Cardiac muscle cell (in vitro differentiated cells and primary cell): Measurements from ENCODE around the gene NECAB3. TPM values are rescaled to one million over a fixed set of nuclear protein-coding genes. Genes with fewer than 3 reads are reported as not detected.
"Not testable (repeated sequence)": the region's sequence is repeated elsewhere in the genome, so short reads cannot be mapped to it uniquely, and the experiment has no call there.

ENCODE experiments used
- DNase-seq, 2 donors: peaks; one replicate each; pipeline versions ENCODE4 v3.0.0 to v3.0.0-alpha.2; 2010 to 2017; ENCODE audit warnings: low read depth in 1 of 2, low spot score in 1 of 2
- H3K27ac ChIP-seq: fragments of 200-600 bp; sonication (generic); 2 replicates; pipeline ENCODE4 v1.5.1; 2016
- H3K27me3 ChIP-seq: fragments of 200-600 bp; sonication (generic); 2 replicates; pipeline ENCODE4 v1.6.0; 2016; ENCODE audit warnings: control low read depth
- H3K36me3 ChIP-seq: fragments of 200-600 bp; sonication (generic); 2 replicates; pipeline ENCODE4 v1.5.1; 2016; ENCODE audit warnings: control low read depth
- H3K4me1 ChIP-seq: fragments of 200-600 bp; sonication (generic); 2 replicates; pipeline ENCODE4 v1.8.1; 2017; ENCODE audit warnings: low read depth, mild to moderate bottlenecking, mixed run types
- H3K4me3 ChIP-seq: fragments of 200-600 bp; sonication (generic); 2 replicates; pipeline ENCODE4 v1.5.1; 2016; ENCODE audit warnings: mild to moderate bottlenecking
- H3K9me3 ChIP-seq: fragments of 200-600 bp; sonication (generic); 2 replicates; pipeline ENCODE4 v1.5.1; 2017; ENCODE audit warnings: low read depth, mild to moderate bottlenecking, control low read depth
- CTCF ChIP-seq: IDR thresholded peaks from 2 replicates; pipeline ENCODE4 v1.5.1; 2012; ENCODE audit warnings: low read depth, mild to moderate bottlenecking, low read length
- polyA plus RNA-seq: library from polyadenylated mRNA; unstranded; fragments of >200 nt; fragmentation: Nextera tagmentation; extraction: Ambion mirVana; gene quantifications from 2 replicates; pipeline ENCODE4 v1.2.1, GENCODE V29; 2016
- total RNA-seq: library from RNA; depleted of rRNA; stranded (reverse); fragments of >200 nt; gene quantifications from 2 replicates; pipeline ENCODE4 v1.2.3, GENCODE V29; 2016

NECAB3 gene
- total and polyA plus RNA-seq, 2 experiments from 2014 or later, result 93.1 to 187 TPM

GRCh38 chr20:33701629-33702450, 27.6 kb upstream of the NECAB3 start:
- no peaks in the 10 kb centered on the region for H3K9me3 ChIP-seq
- no peak for TF ChIP-seq CTCF
- H3K36me3 ChIP-seq, result no peaks in the 10 kb centered on the region
- no peak for DNase-seq
- H3K4me1 ChIP-seq, result no peaks in the 10 kb centered on the region
- H3K27me3 ChIP-seq, result no peaks in the 10 kb centered on the region
- H3K4me3 ChIP-seq, result no peak overlapping the region
- H3K27ac ChIP-seq, result no peak overlapping the region

- not testable (repeated sequence) for H3K4me1 ChIP-seq, H3K27ac ChIP-seq, H3K4me3 ChIP-seq, H3K9me3 ChIP-seq, H3K36me3 ChIP-seq, DNase-seq, H3K27me3 ChIP-seq
Measured at GRCh38 chr20:33700696-33701441, 26.6 kb upstream of the NECAB3 start.

- H3K36me3 ChIP-seq, H3K27ac ChIP-seq, H3K4me3 ChIP-seq, H3K4me1 ChIP-seq, H3K9me3 ChIP-seq, DNase-seq, H3K27me3 ChIP-seq: not testable (repeated sequence)
Measured at GRCh38 chr20:33698966-33699365, 24.7 kb upstream of the NECAB3 start.

- peak in 1 of 2 donors; percentile 73 for DNase-seq
- no peaks in the 10 kb centered on the region for H3K36me3 ChIP-seq
- TF ChIP-seq CTCF, result no peak
- no peaks in the 10 kb centered on the region for H3K27me3 ChIP-seq
- H3K27ac ChIP-seq, result no peak overlapping the region
- no peaks in the 10 kb centered on the region for H3K9me3 ChIP-seq
- H3K4me3 ChIP-seq, result no peak overlapping the region
- H3K4me1 ChIP-seq, result peaks cover 13% of the 10 kb centered on the region
Measured at GRCh38 chr20:33697129-33697528, 22.9 kb upstream of the NECAB3 start.

GRCh38 chr20:33696448-33696847, 22.2 kb upstream of the NECAB3 start:
- TF ChIP-seq CTCF, result no peak
- Histone ChIP-seq H3K27ac (no peak overlapping the region), H3K4me3 (no peak overlapping the region), H3K4me1 (peaks cover 13% of the 10 kb centered on the region), H3K27me3 (no peaks in the 10 kb centered on the region), H3K36me3 (no peaks in the 10 kb centered on the region), H3K9me3 (no peaks in the 10 kb centered on the region)
- no peak for DNase-seq

- H3K4me1 ChIP-seq, result peaks cover 17% of the 10 kb centered on the region
- DNase-seq, result no peak
- no peak for TF ChIP-seq CTCF
- no peak overlapping the region for H3K4me3 ChIP-seq
- H3K9me3 ChIP-seq, result no peaks in the 10 kb centered on the region
- no peaks in the 10 kb centered on the region for H3K27me3 ChIP-seq
- H3K36me3 ChIP-seq, result no peaks in the 10 kb centered on the region
- H3K27ac ChIP-seq, result no peak overlapping the region
Measured at GRCh38 chr20:33694639-33695012, 20.4 kb upstream of the NECAB3 start.
